ENCODE data around the gene NOX5.

Gene NOX5

GRCh38 chr15:68991723-68992122, 22.8 kb upstream of the NOX5 start:
- TF ChIP-seq CTCF (IDR thresholded peaks at IDR 0.05; ENCODE audit: low read depth, low read length) = no peak

GRCh38 chr15:68992696-68993095, 21.8 kb upstream of the NOX5 start:
- no peak for TF ChIP-seq CTCF (IDR thresholded peaks at IDR 0.05; ENCODE audit: low read depth, low read length)
- H3K4me3 ChIP-seq (ENCODE audit: low read depth, low read length) = no peak overlapping the region

More at GRCh38 chr15:68991723-68992122, 22.8 kb upstream of the NOX5 start:
- no peak overlapping the region for H3K4me3 ChIP-seq (ENCODE audit: low read depth, low read length)

- H3K4me3 ChIP-seq (ENCODE audit: low read depth, low read length) = no peak overlapping the region
- TF ChIP-seq CTCF (IDR thresholded peaks at IDR 0.05; ENCODE audit: low read depth, low read length) = no peak
Measured at GRCh38 chr15:68993276-68993675, 21.2 kb upstream of the NOX5 start.

GRCh38 chr15:68994149-68994548, 20.3 kb upstream of the NOX5 start:
- TF ChIP-seq CTCF (IDR thresholded peaks at IDR 0.05; ENCODE audit: low read depth, low read length) = no peak
- no peak overlapping the region for H3K4me3 ChIP-seq (ENCODE audit: low read depth, low read length)

GRCh38 chr15:68994981-68995761, 19.3 kb upstream of the NOX5 start:
- no peak for TF ChIP-seq CTCF (IDR thresholded peaks at IDR 0.05; ENCODE audit: low read depth, low read length)
- H3K4me3 ChIP-seq (ENCODE audit: low read depth, low read length) = no peak overlapping the region

- TF ChIP-seq CTCF (IDR thresholded peaks at IDR 0.05; ENCODE audit: low read depth, low read length) = no peak
- no peak overlapping the region for H3K4me3 ChIP-seq (ENCODE audit: low read depth, low read length)
Measured at GRCh38 chr15:68997050-68997449, 17.4 kb upstream of the NOX5 start.

- no peak for TF ChIP-seq CTCF (IDR thresholded peaks at IDR 0.05; ENCODE audit: low read depth, low read length)
- H3K4me3 ChIP-seq (ENCODE audit: low read depth, low read length) = no peak overlapping the region
Measured at GRCh38 chr15:68997930-68998777, 16.3 kb upstream of the NOX5 start.

All from WI38 (cell line).